Keratinocyte (primary cell): Measurements from ENCODE around the gene ATP11A. TPM values are rescaled to one million over a fixed set of nuclear protein-coding genes. Genes with fewer than 3 reads are reported as not detected.

Source experiments
- DNase-seq: peaks from one replicate; pipeline ENCODE4 v3.0.0-alpha.2; 2011; ENCODE audit warnings: low read depth, missing footprints, low spot score
- FAIRE-seq: peaks from 2 replicates; lab custom pipeline; 2011; peaks lifted over from hg19 to GRCh38; lab: Jason Lieb, UNC
- H2AFZ ChIP-seq: 2 replicates; pipeline ENCODE4 v1.6.0; 2012; ENCODE audit warnings: low read length, control low read depth, inconsistent platforms; ENCODE audit not compliant: control insufficient read depth
- H3K27ac ChIP-seq: 2 replicates; pipeline ENCODE4 v1.5.1; 2011; ENCODE audit warnings: low read length; ENCODE audit not compliant: control insufficient read depth, insufficient read depth
- H3K27me3 ChIP-seq: 3 replicates; pipeline ENCODE4 v1.6.0; 2011; ENCODE audit warnings: low read length; ENCODE audit not compliant: control insufficient read depth, insufficient read depth; ENCODE audit errors: extremely low read depth
- H3K36me3 ChIP-seq, 2 experiments: 2 replicates in 1 of 2; 3 replicates in 1 of 2; pipeline ENCODE4 v1.5.1; 2011; ENCODE audit warnings: low read length in 2 of 2, mild to moderate bottlenecking in 1 of 2; ENCODE audit not compliant: control insufficient read depth in 2 of 2, insufficient read depth in 2 of 2; ENCODE audit errors: extremely low read depth in 1 of 2
- H3K4me1 ChIP-seq: 3 replicates; pipeline ENCODE4 v1.5.1; 2011; ENCODE audit warnings: low read length; ENCODE audit not compliant: control insufficient read depth, insufficient read depth; ENCODE audit errors: extremely low read depth
- H3K4me2 ChIP-seq: 3 replicates; pipeline ENCODE4 v1.6.0; 2011; ENCODE audit warnings: low read depth, low read length; ENCODE audit not compliant: control insufficient read depth, insufficient read depth; ENCODE audit errors: extremely low read depth
- H3K4me3 ChIP-seq, 3 experiments: fragments of 200-600 bp in 1 of 3; sonication (generic) in 1 of 3; 2 replicates in 2 of 3; 3 replicates in 1 of 3; pipeline ENCODE4 v1.5.1; 2011 to 2016; ENCODE audit warnings: low read length in 3 of 3, mild to moderate bottlenecking in 3 of 3, control low read depth in 2 of 3, inconsistent platforms in 1 of 3, low read depth in 1 of 3, mixed read lengths in 1 of 3, mixed run types in 1 of 3, moderate library complexity in 1 of 3; ENCODE audit not compliant: control insufficient read depth in 2 of 3, insufficient read depth in 2 of 3; ENCODE audit errors: extremely low read depth in 1 of 3
- H3K79me2 ChIP-seq: 2 replicates; pipeline ENCODE4 v1.6.0; 2012; ENCODE audit warnings: low read length; ENCODE audit not compliant: control insufficient read depth, insufficient read depth
- H3K9ac ChIP-seq: 3 replicates; pipeline ENCODE4 v1.6.0; 2011; ENCODE audit warnings: low read length; ENCODE audit not compliant: control insufficient read depth, insufficient read depth; ENCODE audit errors: extremely low read depth
- H3K9me1 ChIP-seq: 3 replicates; pipeline ENCODE4 v1.6.0; 2011; ENCODE audit warnings: low read length; ENCODE audit not compliant: control insufficient read depth, insufficient read depth; ENCODE audit errors: extremely low read depth
- H3K9me3 ChIP-seq: 2 replicates; pipeline ENCODE4 v1.5.1; 2012; ENCODE audit warnings: low read depth, low read length; ENCODE audit not compliant: control insufficient read depth
- H4K20me1 ChIP-seq: 3 replicates; pipeline ENCODE4 v1.6.0; 2011; ENCODE audit warnings: low read length; ENCODE audit not compliant: control insufficient read depth, insufficient read depth; ENCODE audit errors: extremely low read depth
- EZH2 ChIP-seq: IDR thresholded peaks from one replicate; pipeline ENCODE4 v1.6.1; 2012; ENCODE audit warnings: inconsistent platforms, mild to moderate bottlenecking, low read length, moderate library complexity
- dilution Hi-C: fragments of 300-500 bp; cut with MboI; formaldehyde crosslinking; loops from one replicate; pipeline ENCODE4 v1.7.0; 2020; ENCODE audit warnings: low sequenced_read_pairs; ENCODE audit not compliant: extremely low pct_ligation_motif_present
- polyA plus RNA-seq, 5 experiments: library from polyadenylated mRNA; depleted of rRNA in 3 of 5; stranded (reverse) in 3 of 5; stranded (forward) in 1 of 5; unstranded in 1 of 5; fragments of >200 nt; gene quantifications; 1 replicate in 1 of 5; 2 replicates in 3 of 5; 3 replicates in 1 of 5; pipeline versions ENCODE4 v1.2.1 to v1.2.3, GENCODE V29; 2011 to 2012; ENCODE audit warnings: missing spikeins in 2 of 5, low read depth in 1 of 5, low replicate concordance in 1 of 5
- TF ChIP-seq, protein P1 (sequence below), 3 experiments: IDR thresholded peaks in 1 of 3; conservative IDR thresholded peaks in 1 of 3; optimal IDR thresholded peaks in 1 of 3; 2 replicates in 2 of 3; 3 replicates in 1 of 3; pipeline versions ENCODE3 to v1.5.1; 2011; ENCODE audit warnings: low read length in 3 of 3, mild to moderate bottlenecking in 3 of 3, moderate library complexity in 2 of 3, control low read depth in 1 of 3, inconsistent platforms in 1 of 3; ENCODE audit not compliant: insufficient read depth in 2 of 3; ENCODE audit errors: extremely low read depth in 1 of 3

Gene ATP11A
- polyA plus RNA-seq, 1 donor (not counting 4 experiments of a cell fraction or from before 2014, with no cell fraction given): 4.3 TPM

DNA sequence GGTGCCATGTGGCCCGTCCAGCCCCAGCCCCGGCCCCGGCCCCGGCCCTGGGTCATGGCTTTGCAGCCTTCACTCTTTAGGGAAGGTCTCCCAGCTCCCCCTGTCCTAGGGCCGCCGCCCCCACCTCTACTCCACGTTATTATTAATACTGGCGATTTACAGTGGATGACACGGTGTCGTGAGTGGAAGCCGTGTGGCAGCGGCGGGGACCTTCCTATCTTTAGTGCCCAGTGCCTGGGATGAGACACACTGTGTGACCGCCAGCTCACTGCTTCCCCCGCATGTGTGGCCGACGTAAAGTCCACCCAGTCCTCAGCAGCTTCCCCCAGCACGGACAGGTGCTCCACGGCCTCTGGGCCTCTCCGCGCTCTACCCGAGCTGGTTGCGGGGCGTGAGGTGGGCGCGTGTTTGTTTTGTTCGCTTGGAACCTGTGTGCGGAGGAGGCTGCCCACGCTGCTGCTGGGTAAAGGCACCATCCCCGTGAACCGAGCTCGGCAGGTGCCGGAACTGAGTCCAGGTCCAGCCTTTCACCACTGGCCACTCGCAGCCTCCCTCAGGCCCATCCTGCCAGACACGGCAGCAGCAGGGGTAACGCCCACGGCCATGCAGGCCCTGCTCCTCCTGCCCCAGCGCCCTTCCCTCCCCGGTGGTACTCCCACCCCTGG, 208.2 kb downstream of the ATP11A start:
- H3K27ac ChIP-seq: no peak overlapping the region
- no peaks in the 10 kb centered on the region for H3K79me2 ChIP-seq
- H3K9me1 ChIP-seq: no peaks in the 10 kb centered on the region
- no peak overlapping the region for H2AFZ ChIP-seq
- H3K4me2 ChIP-seq: no peak overlapping the region
- H3K36me3 ChIP-seq: no peaks in the 10 kb centered on the region
- no peak overlapping the region for H3K9ac ChIP-seq
- peaks cover 71% of the 10 kb centered on the region for H3K27me3 ChIP-seq
- H4K20me1 ChIP-seq: no peaks in the 10 kb centered on the region
- FAIRE-seq (no peak), DNase-seq (no peak)
- H3K4me3 ChIP-seq: no peak overlapping the region
- H3K4me1 ChIP-seq: no peaks in the 10 kb centered on the region
- dilution Hi-C loops: no loop called here
- H3K9me3 ChIP-seq: no peaks in the 10 kb centered on the region
- TF ChIP-seq, protein P1, sequence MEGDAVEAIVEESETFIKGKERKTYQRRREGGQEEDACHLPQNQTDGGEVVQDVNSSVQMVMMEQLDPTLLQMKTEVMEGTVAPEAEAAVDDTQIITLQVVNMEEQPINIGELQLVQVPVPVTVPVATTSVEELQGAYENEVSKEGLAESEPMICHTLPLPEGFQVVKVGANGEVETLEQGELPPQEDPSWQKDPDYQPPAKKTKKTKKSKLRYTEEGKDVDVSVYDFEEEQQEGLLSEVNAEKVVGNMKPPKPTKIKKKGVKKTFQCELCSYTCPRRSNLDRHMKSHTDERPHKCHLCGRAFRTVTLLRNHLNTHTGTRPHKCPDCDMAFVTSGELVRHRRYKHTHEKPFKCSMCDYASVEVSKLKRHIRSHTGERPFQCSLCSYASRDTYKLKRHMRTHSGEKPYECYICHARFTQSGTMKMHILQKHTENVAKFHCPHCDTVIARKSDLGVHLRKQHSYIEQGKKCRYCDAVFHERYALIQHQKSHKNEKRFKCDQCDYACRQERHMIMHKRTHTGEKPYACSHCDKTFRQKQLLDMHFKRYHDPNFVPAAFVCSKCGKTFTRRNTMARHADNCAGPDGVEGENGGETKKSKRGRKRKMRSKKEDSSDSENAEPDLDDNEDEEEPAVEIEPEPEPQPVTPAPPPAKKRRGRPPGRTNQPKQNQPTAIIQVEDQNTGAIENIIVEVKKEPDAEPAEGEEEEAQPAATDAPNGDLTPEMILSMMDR (optimal IDR thresholded peaks at IDR 0.05 in 1 of 3, IDR thresholded peaks at IDR 0.05 in 1 of 3, conservative IDR thresholded peaks at IDR 0.05 in 1 of 3; ENCODE audit: extremely low read depth in 1 of 3, insufficient read depth in 2 of 3, low read length in 3 of 3): no peak
- TF ChIP-seq EZH2: no peak

DNA sequence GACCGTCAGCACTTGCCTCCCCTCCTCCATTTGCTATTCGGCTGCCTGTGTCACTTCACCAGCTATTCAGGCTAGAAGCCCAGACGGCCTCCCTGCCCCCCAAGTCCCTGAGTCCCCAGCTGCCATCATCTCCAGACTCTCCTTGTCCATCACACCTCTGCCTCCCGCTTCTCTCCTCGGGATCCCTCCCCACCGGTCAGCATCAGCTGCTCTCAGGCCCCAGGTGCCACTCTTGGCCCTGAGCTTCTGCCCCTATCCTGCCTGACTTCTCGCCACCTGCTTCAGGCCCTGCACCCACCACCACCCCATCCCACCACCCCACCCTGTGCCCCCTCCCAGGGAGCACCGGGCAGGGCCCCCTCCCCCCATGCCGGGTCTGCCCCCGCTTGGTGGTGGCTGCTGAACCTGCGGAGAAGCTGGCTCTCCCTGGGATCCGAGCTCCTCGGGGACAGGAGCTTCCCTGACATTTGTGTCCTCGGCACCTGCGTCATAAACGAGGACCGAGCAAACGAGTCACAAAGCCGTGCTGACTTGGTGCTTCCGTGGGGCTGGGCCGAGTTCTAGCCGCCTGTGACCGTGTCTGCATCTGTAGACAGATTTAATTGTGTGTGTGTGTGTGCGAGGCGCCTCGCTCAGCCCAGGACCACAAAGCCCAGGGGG, 208.9 kb downstream of the ATP11A start:
- dilution Hi-C loops: no loop called here
- Histone ChIP-seq H3K9me1 (no peaks in the 10 kb centered on the region), H3K4me2 (no peak overlapping the region), H3K79me2 (no peaks in the 10 kb centered on the region), H3K36me3 (no peaks in the 10 kb centered on the region), H4K20me1 (no peaks in the 10 kb centered on the region), H3K4me1 (no peaks in the 10 kb centered on the region), H2AFZ (no peak overlapping the region), H3K27me3 (peaks cover 65% of the 10 kb centered on the region), H3K4me3 (no peak overlapping the region), H3K27ac (no peak overlapping the region), H3K9me3 (no peaks in the 10 kb centered on the region), H3K9ac (no peak overlapping the region)
- FAIRE-seq (no peak), DNase-seq (no peak)
- TF ChIP-seq EZH2: no peak
- TF ChIP-seq, protein P1 (optimal IDR thresholded peaks at IDR 0.05 in 1 of 3, IDR thresholded peaks at IDR 0.05 in 1 of 3, conservative IDR thresholded peaks at IDR 0.05 in 1 of 3; ENCODE audit: extremely low read depth in 1 of 3, insufficient read depth in 2 of 3, low read length in 3 of 3): no peak
